GM23248 (cell line): ENCODE results near the gene ALDH1A3.

ENCODE experiments used
- EZH2 ChIP-seq: fragments of 200-600 bp; sonication (generic); IDR thresholded peaks from 2 replicates; pipeline ENCODE4 v1.6.1; 2018; ENCODE audit warnings: antibody characterized with exemption, mild to moderate bottlenecking; ENCODE audit not compliant: insufficient read depth, poor library complexity, severe bottlenecking
- EZH2phosphoT487 ChIP-seq: fragments of 200-600 bp; sonication (generic); IDR thresholded peaks from 2 replicates; pipeline ENCODE4 v1.6.1; 2018; ENCODE audit warnings: antibody characterized with exemption, moderate library complexity, mild to moderate bottlenecking, low read depth; ENCODE audit not compliant: insufficient read depth

DNA sequence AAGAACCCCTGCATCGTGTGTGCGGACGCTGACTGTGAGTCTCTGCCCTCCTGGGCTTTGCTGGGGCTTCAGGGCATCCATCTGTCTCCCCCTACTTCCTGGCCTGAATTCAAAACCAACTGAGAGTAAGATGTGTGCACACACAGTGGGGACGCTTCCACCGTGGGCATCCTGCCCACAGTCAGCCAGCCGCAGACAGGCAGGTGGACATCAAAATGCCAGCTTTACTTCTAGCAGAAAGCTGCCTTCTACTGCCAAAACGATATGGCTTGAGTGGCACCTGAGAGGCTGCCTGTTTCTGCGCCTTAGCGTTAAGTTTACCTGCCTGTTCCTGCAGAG lies 18.5 kb downstream of the ALDH1A3 start:
- TF ChIP-seq EZH2 (no peak), EZH2phosphoT487 (no peak)
